ENCODE results near the gene GATAD2A. TPM values are rescaled to one million over a fixed set of nuclear protein-coding genes. Genes with fewer than 3 reads are reported as not detected.

Gene GATAD2A
- total RNA-seq, 2 donors from 2014 or later: 41.7 to 138 TPM

DNA sequence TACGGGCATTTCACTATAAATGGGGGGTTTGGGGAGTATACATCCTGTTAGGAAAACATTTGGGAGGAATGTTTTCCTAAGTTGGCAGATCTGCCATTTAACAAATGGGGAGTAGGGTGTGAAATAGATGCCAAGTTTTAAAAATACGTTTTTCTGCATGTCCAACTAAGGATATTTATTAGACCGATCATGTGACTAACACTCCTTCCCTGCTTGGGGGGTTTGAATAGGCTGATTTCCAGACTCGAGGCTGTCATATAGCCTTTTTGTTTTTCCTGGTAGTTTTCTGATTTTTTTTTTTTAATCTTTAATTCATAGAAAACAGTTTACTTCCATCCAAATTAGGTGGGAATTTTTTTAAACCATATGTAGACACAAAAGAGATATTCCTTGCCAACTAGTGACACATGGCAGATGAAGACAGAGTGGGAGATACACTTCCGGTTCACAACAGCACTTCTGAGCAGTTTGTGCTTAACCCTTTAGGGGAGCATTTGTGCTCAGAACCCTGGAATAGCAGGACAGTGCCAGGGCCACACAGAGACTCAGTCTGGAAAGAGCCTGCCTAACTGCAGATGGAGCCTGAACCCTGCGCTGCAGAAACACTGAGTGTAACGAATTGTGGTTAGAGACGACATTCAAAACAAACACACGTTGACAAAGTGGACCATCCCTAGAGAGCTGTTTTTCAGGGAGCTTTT lies 5.6 kb upstream of the GATAD2A start:
- H3K4me3 ChIP-seq: no peak overlapping the region
- TF ChIP-seq POLR2A (IDR thresholded peaks at IDR 0.05): no peak
- TF ChIP-seq, protein P1, sequence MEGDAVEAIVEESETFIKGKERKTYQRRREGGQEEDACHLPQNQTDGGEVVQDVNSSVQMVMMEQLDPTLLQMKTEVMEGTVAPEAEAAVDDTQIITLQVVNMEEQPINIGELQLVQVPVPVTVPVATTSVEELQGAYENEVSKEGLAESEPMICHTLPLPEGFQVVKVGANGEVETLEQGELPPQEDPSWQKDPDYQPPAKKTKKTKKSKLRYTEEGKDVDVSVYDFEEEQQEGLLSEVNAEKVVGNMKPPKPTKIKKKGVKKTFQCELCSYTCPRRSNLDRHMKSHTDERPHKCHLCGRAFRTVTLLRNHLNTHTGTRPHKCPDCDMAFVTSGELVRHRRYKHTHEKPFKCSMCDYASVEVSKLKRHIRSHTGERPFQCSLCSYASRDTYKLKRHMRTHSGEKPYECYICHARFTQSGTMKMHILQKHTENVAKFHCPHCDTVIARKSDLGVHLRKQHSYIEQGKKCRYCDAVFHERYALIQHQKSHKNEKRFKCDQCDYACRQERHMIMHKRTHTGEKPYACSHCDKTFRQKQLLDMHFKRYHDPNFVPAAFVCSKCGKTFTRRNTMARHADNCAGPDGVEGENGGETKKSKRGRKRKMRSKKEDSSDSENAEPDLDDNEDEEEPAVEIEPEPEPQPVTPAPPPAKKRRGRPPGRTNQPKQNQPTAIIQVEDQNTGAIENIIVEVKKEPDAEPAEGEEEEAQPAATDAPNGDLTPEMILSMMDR (IDR thresholded peaks at IDR 0.05): no peak
- no peak for TF ChIP-seq POLR2AphosphoS5 (IDR thresholded peaks at IDR 0.05)
- DNase-seq (ENCODE audit: low spot score): no peak

DNA sequence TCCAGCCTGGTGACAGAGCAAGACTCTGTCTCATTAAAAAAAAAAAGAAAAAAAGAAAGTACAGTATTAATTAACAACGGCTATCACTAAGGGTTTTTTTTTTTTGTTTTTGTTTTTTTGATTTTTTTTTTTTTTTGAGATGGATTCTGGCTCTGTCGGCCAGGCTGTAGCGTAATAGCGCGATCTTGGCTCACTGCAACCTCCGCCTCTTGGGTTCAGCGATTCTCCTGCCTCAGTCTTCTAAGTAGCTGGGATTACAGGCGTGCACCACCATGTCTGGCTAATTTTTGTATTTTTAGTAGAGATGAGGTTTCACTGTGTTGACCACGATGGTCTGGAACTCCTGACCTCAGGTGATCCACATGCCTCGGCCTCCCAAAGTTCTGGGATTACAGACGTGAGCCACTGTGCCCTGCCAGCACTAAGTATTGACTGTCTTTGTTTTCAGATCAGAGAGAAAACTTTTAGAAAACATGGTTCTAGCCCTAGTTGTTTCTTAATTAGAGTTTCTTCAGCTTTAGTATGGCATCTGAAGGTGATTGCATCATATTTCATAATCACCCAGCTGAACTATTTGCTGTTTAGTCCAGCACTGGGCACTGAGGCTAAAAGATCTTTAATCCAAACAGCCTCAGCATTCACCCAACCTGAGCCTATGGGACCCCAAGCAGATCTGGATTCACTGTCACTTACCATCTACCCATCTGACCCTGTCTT lies 2.7 kb upstream of the GATAD2A start:
- TF ChIP-seq, protein P1 (IDR thresholded peaks at IDR 0.05): no peak
- TF ChIP-seq POLR2A (IDR thresholded peaks at IDR 0.05): no peak
- no peak for TF ChIP-seq POLR2AphosphoS5 (IDR thresholded peaks at IDR 0.05)
- Histone ChIP-seq H3K9me3 (no peaks in the 10 kb centered on the region), H3K27me3 (replicated peaks; ENCODE audit: insufficient read depth) (no peaks in the 10 kb centered on the region), H3K4me1 (replicated peaks) (peaks cover 5% of the 10 kb centered on the region), H3K27ac (no peak overlapping the region), H3K36me3 (no peaks in the 10 kb centered on the region), H3K4me3 (no peak overlapping the region)
- intact Hi-C loops (cut with DNase I): no loop called here
- WGBS: 91% methylated on average over 11 of the region's 11 CpGs
- DNase-seq (ENCODE audit: low spot score): no peak

More for the DNA sequence above, 5.6 kb upstream of the GATAD2A start:
- no peaks in the 10 kb centered on the region for H3K36me3 ChIP-seq
- no peaks in the 10 kb centered on the region for H3K9me3 ChIP-seq
- no peaks in the 10 kb centered on the region for H3K4me1 ChIP-seq (replicated peaks)
- H3K27ac ChIP-seq: no peak overlapping the region
- no peaks in the 10 kb centered on the region for H3K27me3 ChIP-seq (replicated peaks; ENCODE audit: insufficient read depth)
- WGBS: 29% methylated on average over 9 of the region's 9 CpGs
- intact Hi-C loops (cut with DNase I): no loop called here

DNA sequence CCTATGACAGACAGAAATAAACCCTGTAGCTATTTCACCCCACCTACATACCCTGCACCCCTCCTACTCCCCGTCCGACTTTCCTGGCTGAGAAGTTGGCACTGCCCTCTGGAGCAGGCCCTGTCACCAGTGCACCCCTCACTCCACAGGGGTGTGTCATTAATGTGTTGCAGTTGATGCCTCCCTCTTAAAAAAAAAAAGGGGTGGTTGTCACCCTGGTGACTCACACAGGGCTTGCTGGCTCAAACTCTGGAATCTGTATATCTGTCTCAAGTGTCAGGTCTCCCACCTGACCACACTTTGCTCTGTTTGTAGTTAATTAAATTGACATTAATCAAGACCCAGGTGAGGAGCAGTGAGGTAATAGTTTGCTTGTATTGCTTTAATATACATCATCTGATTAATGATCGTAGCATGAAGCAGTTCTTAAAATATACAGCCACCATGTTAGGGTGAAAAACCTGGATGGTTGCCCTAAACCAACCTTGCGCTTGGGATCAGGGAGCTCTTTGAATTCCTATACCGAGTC lies 2.0 kb upstream of the GATAD2A start:
- Histone ChIP-seq H3K27me3 (replicated peaks; ENCODE audit: insufficient read depth) (no peaks in the 10 kb centered on the region), H3K4me1 (replicated peaks) (peaks cover 5% of the 10 kb centered on the region), H3K27ac (no peak overlapping the region), H3K9me3 (no peaks in the 10 kb centered on the region), H3K4me3 (no peak overlapping the region), H3K36me3 (no peaks in the 10 kb centered on the region)
- intact Hi-C loops (cut with DNase I): no loop called here
- TF ChIP-seq POLR2A (IDR thresholded peaks at IDR 0.05) (no peak), POLR2AphosphoS5 (IDR thresholded peaks at IDR 0.05) (no peak)
- TF ChIP-seq, protein P1 (IDR thresholded peaks at IDR 0.05): no peak
- 66% methylated on average over 5 of the region's 5 CpGs for WGBS
- DNase-seq (ENCODE audit: low spot score): no peak

DNA sequence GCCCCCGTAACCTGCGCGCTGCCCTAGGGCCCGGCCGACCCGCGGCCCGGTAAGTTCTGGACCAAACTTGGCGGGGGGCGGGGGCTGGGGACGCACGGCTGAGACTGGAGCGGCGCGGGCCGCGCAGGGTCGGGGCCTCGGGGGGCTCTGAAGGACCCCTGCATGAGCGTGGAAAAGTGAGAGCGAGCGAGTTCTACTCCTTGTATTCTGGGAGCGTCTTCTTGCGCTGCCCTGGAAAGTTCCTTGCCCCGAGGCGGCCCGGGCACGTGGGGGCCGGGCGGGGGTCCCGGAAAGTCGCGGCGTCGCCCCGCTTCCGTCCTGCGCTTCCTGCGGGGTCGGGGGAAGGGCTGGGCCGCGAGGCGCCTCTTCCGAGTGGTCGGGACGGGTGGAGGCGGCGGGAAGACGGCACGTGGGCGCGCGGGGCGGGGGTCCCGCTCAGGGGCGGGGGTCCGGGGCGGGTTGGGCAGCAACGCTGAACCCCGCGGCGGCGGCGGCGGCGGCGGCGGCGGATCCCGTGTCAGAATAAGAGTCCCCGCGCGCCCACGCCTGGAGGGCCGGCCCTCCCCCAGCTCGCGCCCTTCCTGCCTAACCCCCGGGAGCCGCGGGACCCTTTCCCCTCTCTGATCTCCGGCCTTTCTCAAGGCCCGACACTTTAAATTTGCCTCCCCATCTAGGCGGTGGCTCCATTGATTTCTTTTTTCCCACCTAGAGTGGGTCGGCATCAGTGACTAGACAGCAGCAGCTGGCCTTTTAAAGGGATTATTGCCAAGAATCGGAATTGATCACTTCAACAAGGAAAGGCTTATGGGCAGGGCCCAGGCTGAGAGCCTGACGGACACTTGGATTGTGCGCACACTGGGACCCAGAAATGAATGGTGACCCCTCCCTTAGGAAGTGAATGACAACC lies 749 bp downstream of the GATAD2A start:
- WGBS: under 1% methylated on average over 68 of the region's 87 CpGs
- Histone ChIP-seq H3K27ac (peak overlapping the region; percentile 64 to 65), H3K27me3 (replicated peaks; ENCODE audit: insufficient read depth) (no peaks in the 10 kb centered on the region), H3K9me3 (no peaks in the 10 kb centered on the region), H3K4me1 (replicated peaks) (peaks cover 5% of the 10 kb centered on the region), H3K36me3 (no peaks in the 10 kb centered on the region), H3K4me3 (peak overlapping the region; percentile 80 to 87)
- intact Hi-C loops (cut with DNase I): loop anchor here (1.0 kb wide), 1 partner anchor 21 kb away; no protein-coding TSS in a partner anchor
- peak; percentile 16 for DNase-seq (ENCODE audit: low spot score)
- no peak for TF ChIP-seq POLR2AphosphoS5 (IDR thresholded peaks at IDR 0.05)
- no peak for TF ChIP-seq POLR2A (IDR thresholded peaks at IDR 0.05)
- TF ChIP-seq, protein P1 (IDR thresholded peaks at IDR 0.05): no peak

All from prostate gland (tissue), 2 donors.